MV-4-11 (cell line): ENCODE measurements around the gene SRGAP2B.
"Not testable (repeated sequence)": the region's sequence is repeated elsewhere in the genome, so short reads cannot be mapped to it uniquely, and the experiment has no call there.

ENCODE experiments used
- DNase-seq: peaks from one replicate; lab custom pipeline; 2025; lab: John Stamatoyannopoulos, UW

Gene SRGAP2B

GRCh38 chr1:144894454-144895201, 200.5 kb downstream of the SRGAP2B start:
- DNase-seq = not testable (repeated sequence)

- not testable (repeated sequence) for DNase-seq
Observed at GRCh38 chr1:144893710-144894438, 201.3 kb downstream of the SRGAP2B start.

- DNase-seq = not testable (repeated sequence)
Observed at GRCh38 chr1:144893062-144893461, 202.1 kb downstream of the SRGAP2B start.

- not testable (repeated sequence) for DNase-seq
Observed at GRCh38 chr1:144889450-144890115, 205.5 kb downstream of the SRGAP2B start.

- not testable (repeated sequence) for DNase-seq
Observed at GRCh38 chr1:144883022-144883421, 212.1 kb downstream of the SRGAP2B start.

GRCh38 chr1:144882343-144882742, 212.8 kb downstream of the SRGAP2B start:
- not testable (repeated sequence) for DNase-seq

GRCh38 chr1:144858607-144859006, 236.5 kb downstream of the SRGAP2B start:
- DNase-seq = not testable (repeated sequence)
